ENCODE measurements around the gene KRT32.

KRT32 gene

DNA sequence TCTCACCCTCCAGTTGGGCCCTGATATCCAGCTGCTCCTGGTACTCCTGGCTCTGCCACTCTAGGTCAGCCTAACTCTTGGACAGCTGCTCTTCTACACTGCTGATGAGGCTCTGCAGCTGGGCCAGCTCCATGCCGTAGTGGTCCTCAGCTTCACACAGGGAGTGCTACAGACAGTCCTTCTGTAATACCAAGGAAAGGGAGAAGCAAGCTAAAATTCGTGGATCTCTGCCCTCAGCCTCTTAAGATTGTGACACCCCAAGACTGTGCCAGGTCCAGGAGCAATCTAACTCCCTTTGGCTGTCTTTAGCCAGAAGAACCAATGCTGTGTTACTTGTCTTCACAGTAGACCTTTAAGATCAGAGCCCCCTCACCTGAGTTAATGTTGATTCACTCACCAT is 18.7 kb downstream of the KRT32 start:
- H3K4me3 ChIP-seq (ENCODE audit: low read depth, low read length): no peak overlapping the region
- TF ChIP-seq, protein P1, sequence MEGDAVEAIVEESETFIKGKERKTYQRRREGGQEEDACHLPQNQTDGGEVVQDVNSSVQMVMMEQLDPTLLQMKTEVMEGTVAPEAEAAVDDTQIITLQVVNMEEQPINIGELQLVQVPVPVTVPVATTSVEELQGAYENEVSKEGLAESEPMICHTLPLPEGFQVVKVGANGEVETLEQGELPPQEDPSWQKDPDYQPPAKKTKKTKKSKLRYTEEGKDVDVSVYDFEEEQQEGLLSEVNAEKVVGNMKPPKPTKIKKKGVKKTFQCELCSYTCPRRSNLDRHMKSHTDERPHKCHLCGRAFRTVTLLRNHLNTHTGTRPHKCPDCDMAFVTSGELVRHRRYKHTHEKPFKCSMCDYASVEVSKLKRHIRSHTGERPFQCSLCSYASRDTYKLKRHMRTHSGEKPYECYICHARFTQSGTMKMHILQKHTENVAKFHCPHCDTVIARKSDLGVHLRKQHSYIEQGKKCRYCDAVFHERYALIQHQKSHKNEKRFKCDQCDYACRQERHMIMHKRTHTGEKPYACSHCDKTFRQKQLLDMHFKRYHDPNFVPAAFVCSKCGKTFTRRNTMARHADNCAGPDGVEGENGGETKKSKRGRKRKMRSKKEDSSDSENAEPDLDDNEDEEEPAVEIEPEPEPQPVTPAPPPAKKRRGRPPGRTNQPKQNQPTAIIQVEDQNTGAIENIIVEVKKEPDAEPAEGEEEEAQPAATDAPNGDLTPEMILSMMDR (IDR thresholded peaks at IDR 0.05; ENCODE audit: low read depth, low read length, missing control alignments): no peak
- DNase-seq (ENCODE audit: low read depth): no peak
- in situ Hi-C loops (cut with HindIII; ENCODE audit: low sequenced_read_pairs): no loop called here

DNA sequence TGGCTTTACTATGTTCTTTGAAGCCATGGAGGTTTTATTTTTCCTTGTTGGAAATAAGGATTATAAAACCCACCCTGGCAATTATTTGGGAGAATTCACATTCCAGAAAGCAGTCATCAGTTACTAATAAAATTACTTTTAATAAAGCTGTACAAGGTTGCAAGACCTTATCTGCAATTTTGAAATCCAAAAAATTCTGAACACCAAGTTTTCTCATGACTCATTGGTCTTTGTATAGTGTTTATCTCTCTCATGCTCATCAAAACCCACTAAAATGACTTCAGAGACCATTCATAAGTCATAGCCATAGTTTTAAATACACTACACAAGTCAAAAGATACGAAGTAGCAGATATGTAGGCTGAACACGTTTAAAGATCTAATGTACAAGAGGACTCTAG is 20.4 kb downstream of the KRT32 start:
- no peak for DNase-seq (ENCODE audit: low read depth)
- no peak overlapping the region for H3K4me3 ChIP-seq (ENCODE audit: low read depth, low read length)
- TF ChIP-seq, protein P1 (IDR thresholded peaks at IDR 0.05; ENCODE audit: low read depth, low read length, missing control alignments): no peak
- in situ Hi-C loops (cut with HindIII; ENCODE audit: low sequenced_read_pairs): no loop called here

DNA sequence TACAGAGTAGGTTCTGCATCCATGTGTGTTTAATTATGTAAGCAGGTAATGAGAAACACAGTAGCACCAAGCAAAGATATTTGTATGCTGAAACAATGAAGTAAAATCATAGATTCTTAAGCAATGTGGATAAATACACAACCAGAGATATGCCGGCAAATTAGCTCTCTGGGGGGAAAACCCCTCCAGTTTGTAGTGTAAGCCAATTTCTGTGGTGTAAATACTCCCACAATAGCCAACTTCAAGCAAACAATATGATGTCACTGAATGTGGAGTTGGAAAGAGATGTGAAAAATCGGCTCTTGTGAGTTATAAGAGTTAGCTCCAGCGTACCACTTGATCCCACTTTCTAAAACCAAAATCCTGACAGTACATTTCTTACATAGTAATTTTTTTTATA is 22.5 kb downstream of the KRT32 start:
- in situ Hi-C loops (cut with HindIII; ENCODE audit: low sequenced_read_pairs): no loop called here
- H3K4me3 ChIP-seq (ENCODE audit: low read depth, low read length): no peak overlapping the region
- DNase-seq (ENCODE audit: low read depth): no peak
- TF ChIP-seq, protein P1 (IDR thresholded peaks at IDR 0.05; ENCODE audit: low read depth, low read length, missing control alignments): no peak

DNA sequence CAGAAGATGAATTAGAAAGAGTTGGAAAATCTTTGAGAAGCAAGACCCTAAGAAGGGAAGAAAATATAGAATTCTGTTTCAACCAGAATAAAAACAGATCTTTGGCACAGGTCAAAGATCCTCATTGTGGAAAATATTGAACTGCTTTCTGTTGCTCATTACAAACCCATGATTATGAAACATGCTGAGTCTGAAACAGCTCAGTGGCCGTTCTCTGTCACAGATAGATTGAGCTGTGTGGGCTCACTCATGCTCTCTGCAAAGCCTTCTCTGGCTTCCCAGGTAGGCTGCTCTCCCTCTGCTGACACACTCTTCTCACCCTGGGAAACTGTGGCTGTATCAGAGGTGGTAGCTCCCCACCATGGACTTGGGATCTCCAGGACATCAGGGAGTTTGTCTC is 23.0 kb downstream of the KRT32 start:
- H3K4me3 ChIP-seq (ENCODE audit: low read depth, low read length): no peak overlapping the region
- DNase-seq (ENCODE audit: low read depth): no peak
- in situ Hi-C loops (cut with HindIII; ENCODE audit: low sequenced_read_pairs): no loop called here
- TF ChIP-seq, protein P1 (IDR thresholded peaks at IDR 0.05; ENCODE audit: low read depth, low read length, missing control alignments): no peak

DNA sequence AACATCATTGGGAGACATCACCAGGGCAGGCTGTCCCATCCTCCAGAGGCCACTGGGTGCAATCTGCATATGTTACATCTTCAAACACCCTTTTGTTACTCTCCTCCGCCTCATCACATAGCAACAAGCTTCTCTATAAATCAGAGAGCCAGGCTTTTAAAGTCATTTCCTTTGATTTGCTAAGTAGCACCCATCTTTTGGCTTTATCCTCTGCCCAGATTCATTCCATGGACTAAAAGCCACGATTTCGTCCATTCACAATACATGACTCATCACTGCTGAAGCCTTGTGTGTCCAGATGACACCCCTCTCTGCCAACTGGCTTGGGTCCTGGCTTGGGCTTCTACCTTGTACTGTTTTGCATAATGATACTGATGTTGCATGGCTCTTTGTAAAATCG is 24.4 kb downstream of the KRT32 start:
- TF ChIP-seq, protein P1 (IDR thresholded peaks at IDR 0.05; ENCODE audit: low read depth, low read length, missing control alignments): no peak
- DNase-seq (ENCODE audit: low read depth): no peak
- in situ Hi-C loops (cut with HindIII; ENCODE audit: low sequenced_read_pairs): no loop called here

DNA sequence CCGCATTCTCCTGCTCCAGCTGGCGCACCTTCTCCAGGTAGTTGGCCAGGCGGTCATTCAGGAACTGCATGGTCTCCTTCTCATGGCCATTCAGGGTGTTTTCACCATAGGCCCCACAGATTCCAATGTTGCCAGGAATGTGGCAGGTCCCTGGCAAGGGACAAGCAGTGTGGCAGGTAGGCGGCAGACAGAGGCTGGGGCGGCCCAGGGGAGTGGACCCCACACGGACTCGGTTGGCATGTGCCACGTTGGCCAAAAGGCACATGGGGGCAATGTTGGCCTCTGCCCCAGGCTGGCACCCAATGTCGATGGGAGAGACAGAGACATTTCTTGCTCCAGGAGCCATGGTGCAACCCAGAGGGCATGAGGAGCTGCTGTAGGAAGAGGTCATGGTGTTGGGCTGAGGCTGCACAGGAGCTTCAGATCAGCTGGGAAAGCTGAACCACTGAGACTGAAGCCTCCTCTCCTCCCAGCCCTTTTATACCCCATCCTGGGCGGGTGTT is 26.6 kb downstream of the KRT32 start, which contains the start of gene KRT38:
KRT38 (minus strand) TSS at position 453 of the 503 bp plus-strand sequence; CDS start at position 391, 62 bp downstream.
- TF ChIP-seq, protein P1 (IDR thresholded peaks at IDR 0.05; ENCODE audit: low read depth, low read length, missing control alignments): no peak
- in situ Hi-C loops (cut with HindIII; ENCODE audit: low sequenced_read_pairs): no loop called here
- H3K4me3 ChIP-seq (ENCODE audit: low read depth, low read length): no peak within 1 kb of the TSS
- DNase-seq (ENCODE audit: low read depth): no peak

More for the DNA sequence above, 24.4 kb downstream of the KRT32 start:
- no peak overlapping the region for H3K4me3 ChIP-seq (ENCODE audit: low read depth, low read length)

Measured in astrocyte of the cerebellum (primary cell).